BJ (cell line): Measurements from ENCODE around the gene LRIG1. TPM values are rescaled to one million over a fixed set of nuclear protein-coding genes. Genes with fewer than 3 reads are reported as not detected.

Experiments used
- CTCF ChIA-PET: fragments of 350-600 bp; formaldehyde crosslinking; extraction: SDS; loops from one replicate; lab custom pipeline; 2021; ENCODE audit warnings: antibody characterized with exemption, inconsistent platforms; lab: Yijun Ruan, JAX
- POLR2A ChIA-PET: fragments of 300-600 bp; sonication (Branson Sonifier 250); formaldehyde crosslinking; extraction: SDS; loops from one replicate; lab custom pipeline; 2021; ENCODE audit warnings: antibody characterized with exemption; lab: Charles Lee
- DNase-seq: peaks from one replicate; pipeline ENCODE4 v3.0.0-alpha.2; 2011; ENCODE audit warnings: low read depth
- H3K27me3 ChIP-seq: 2 replicates; pipeline ENCODE4 v1.6.0; 2011; ENCODE audit warnings: low read length; ENCODE audit not compliant: control insufficient read depth, insufficient read depth
- H3K36me3 ChIP-seq: 2 replicates; pipeline ENCODE4 v1.5.1; 2011; ENCODE audit warnings: low read length; ENCODE audit not compliant: control insufficient read depth, insufficient read depth
- H3K4me3 ChIP-seq: 2 replicates; pipeline ENCODE4 v1.5.1; 2011; ENCODE audit warnings: low read depth, mild to moderate bottlenecking, control low read depth, low read length
- polyA plus RNA-seq: library from polyadenylated mRNA; depleted of rRNA; stranded (reverse); fragments of >200 nt; gene quantifications from 2 replicates; pipeline ENCODE4 v1.2.3, GENCODE V29; 2011
- TF ChIP-seq, protein P1 (sequence below): IDR thresholded peaks from 2 replicates; pipeline ENCODE4 v1.5.1; 2011; ENCODE audit warnings: low read depth, mild to moderate bottlenecking, control low read depth, inconsistent platforms, low read length, moderate library complexity; ENCODE audit not compliant: insufficient read depth

LRIG1 gene
- polyA plus RNA-seq, 1 experiment: 13.0 TPM

- TF ChIP-seq, protein P1, sequence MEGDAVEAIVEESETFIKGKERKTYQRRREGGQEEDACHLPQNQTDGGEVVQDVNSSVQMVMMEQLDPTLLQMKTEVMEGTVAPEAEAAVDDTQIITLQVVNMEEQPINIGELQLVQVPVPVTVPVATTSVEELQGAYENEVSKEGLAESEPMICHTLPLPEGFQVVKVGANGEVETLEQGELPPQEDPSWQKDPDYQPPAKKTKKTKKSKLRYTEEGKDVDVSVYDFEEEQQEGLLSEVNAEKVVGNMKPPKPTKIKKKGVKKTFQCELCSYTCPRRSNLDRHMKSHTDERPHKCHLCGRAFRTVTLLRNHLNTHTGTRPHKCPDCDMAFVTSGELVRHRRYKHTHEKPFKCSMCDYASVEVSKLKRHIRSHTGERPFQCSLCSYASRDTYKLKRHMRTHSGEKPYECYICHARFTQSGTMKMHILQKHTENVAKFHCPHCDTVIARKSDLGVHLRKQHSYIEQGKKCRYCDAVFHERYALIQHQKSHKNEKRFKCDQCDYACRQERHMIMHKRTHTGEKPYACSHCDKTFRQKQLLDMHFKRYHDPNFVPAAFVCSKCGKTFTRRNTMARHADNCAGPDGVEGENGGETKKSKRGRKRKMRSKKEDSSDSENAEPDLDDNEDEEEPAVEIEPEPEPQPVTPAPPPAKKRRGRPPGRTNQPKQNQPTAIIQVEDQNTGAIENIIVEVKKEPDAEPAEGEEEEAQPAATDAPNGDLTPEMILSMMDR: no peak
- Histone ChIP-seq H3K4me3 (no peak overlapping the region), H3K36me3 (no peaks in the 10 kb centered on the region), H3K27me3 (no peaks in the 10 kb centered on the region)
- no peak for DNase-seq
- CTCF ChIA-PET: interaction anchor here (0.9 to 1.5 kb wide), 3 partner anchors 11 to 354 kb away, joined by 3 read pairs; no protein-coding TSS in a partner anchor
- POLR2A ChIA-PET: interaction anchor here (0.6 kb wide), 1 partner anchor 363 kb away, joined by 3 read pairs; no protein-coding TSS in a partner anchor
These were observed 32.7 kb downstream of the LRIG1 start for GRCh38 chr3:66467996-66468735.

GRCh38 chr3:66466606-66467270 lies 34.1 kb downstream of the LRIG1 start:
- DNase-seq: no peak
- Histone ChIP-seq H3K27me3 (no peaks in the 10 kb centered on the region), H3K36me3 (no peaks in the 10 kb centered on the region), H3K4me3 (no peak overlapping the region)
- ChIA-PET POLR2A (interaction anchor here (0.6 to 0.7 kb wide), 2 partner anchors 16 to 106 kb away, joined by 3 read pairs; no protein-coding TSS in a partner anchor), CTCF (interaction anchor here (0.7 to 1.1 kb wide), 2 partner anchors 25 to 360 kb away, joined by 3 read pairs; no protein-coding TSS in a partner anchor)
- TF ChIP-seq, protein P1: no peak

DNA sequence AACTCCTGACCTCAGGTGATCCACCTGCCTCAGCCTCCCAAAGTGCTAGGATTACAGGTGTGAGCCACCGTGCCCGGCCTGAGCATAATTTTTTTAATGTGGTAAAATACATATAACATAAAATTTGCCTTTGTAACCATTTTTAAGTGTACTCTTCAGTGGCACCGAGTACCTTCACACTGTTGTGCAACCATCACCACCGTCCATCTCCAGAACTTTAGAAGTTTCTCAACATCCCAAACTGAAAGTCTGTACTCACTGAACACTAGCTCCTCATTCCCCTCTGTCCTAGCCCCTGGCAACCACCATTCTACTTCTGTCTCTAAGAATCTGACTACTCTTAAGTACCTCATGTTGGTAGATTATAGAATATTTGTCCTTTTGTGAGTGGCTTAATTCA lies 35.2 kb downstream of the LRIG1 start:
- H3K27me3 ChIP-seq: no peaks in the 10 kb centered on the region
- POLR2A ChIA-PET: no interaction called here
- CTCF ChIA-PET: interaction anchor here (1.0 kb wide), 1 partner anchor 13 kb away, joined by 3 read pairs; no protein-coding TSS in a partner anchor
- no peaks in the 10 kb centered on the region for H3K36me3 ChIP-seq
- DNase-seq: no peak
- no peak overlapping the region for H3K4me3 ChIP-seq
- TF ChIP-seq, protein P1: no peak

DNA sequence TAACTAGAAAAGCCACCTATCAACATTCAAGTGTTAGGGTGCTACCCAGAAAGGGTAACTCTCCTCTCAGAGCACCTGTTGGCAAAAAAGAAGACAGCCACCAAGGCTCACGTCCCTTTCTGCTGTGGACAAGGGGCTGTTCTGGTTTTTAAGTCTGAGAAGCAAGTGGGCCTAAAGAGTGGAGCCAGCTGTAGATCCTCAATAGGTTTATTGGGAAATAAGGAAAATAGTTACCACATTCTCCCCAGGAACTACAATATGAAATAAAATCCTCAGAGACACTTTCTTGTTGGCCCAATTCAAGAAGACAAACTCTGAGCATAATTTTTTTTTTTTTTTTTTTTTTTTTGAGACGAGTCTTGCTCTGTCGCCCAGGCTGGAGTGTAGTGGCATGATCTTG lies 35.8 kb downstream of the LRIG1 start:
- no peak for DNase-seq
- POLR2A ChIA-PET: no interaction called here
- Histone ChIP-seq H3K4me3 (no peak overlapping the region), H3K27me3 (no peaks in the 10 kb centered on the region), H3K36me3 (no peaks in the 10 kb centered on the region)
- TF ChIP-seq, protein P1: no peak
- CTCF ChIA-PET: interaction anchor here (1.0 kb wide), 1 partner anchor 13 kb away, joined by 3 read pairs; no protein-coding TSS in a partner anchor

DNA sequence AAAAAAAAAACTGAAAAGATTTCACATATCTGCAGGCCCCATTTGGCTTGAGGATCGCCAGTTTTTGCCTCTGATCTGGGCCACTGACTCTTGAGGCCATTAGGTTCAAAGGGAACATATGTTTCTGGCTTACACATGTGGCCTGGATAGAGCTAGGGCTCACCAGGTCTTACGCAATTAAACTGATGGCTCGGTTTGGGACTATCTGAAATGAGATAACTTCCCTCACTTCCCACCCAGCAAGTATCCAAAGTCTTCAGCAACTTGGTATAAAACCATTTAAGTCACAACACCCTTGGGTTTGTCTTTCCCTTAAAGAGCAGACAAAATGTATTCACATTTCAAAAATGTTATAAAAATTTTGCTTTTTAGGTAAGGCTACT lies 36.3 kb downstream of the LRIG1 start:
- Histone ChIP-seq H3K4me3 (no peak overlapping the region), H3K36me3 (no peaks in the 10 kb centered on the region), H3K27me3 (no peaks in the 10 kb centered on the region)
- CTCF ChIA-PET: no interaction called here
- POLR2A ChIA-PET: no interaction called here
- TF ChIP-seq, protein P1: no peak
- no peak for DNase-seq
